Amygdala (tissue), 56 donors: ENCODE data around the gene SNX10.
"Not testable (repeated sequence)": the region's sequence is repeated elsewhere in the genome, so short reads cannot be mapped to it uniquely, and the experiment has no call there.

Source experiments
- DNase-seq, 56 donors: peaks; one replicate each; lab custom pipeline; 2025; lab: John Stamatoyannopoulos, UW

SNX10 gene

GRCh38 chr7:26291699-26292538 lies at the start of gene SNX10:
TSS of gene SNX10 (plus strand) at chr7:26291862. CDS start at chr7:26346443, 54,581 bp downstream.
- DNase-seq: peak in 35 of 56 donors; percentile 3 to 59 (median 31)

GRCh38 chr7:26245150-26245549 lies 46.5 kb upstream of the SNX10 start:
- no peak for DNase-seq

- no peak for DNase-seq
Observed at GRCh38 chr7:26250239-26250638, 41.4 kb upstream of the SNX10 start.

GRCh38 chr7:26261866-26262265 lies 29.8 kb upstream of the SNX10 start:
- DNase-seq: not testable (repeated sequence)

GRCh38 chr7:26265065-26265464 lies 26.6 kb upstream of the SNX10 start:
- DNase-seq: no peak

- no peak for DNase-seq
Observed at GRCh38 chr7:26265499-26266075, 26.1 kb upstream of the SNX10 start.

GRCh38 chr7:26267601-26268166 lies 24.0 kb upstream of the SNX10 start:
- DNase-seq: no peak

- DNase-seq: no peak
Observed at GRCh38 chr7:26275213-26275612, 16.4 kb upstream of the SNX10 start.

GRCh38 chr7:26278770-26279169 lies 12.9 kb upstream of the SNX10 start:
- DNase-seq: no peak

- DNase-seq: no peak
Observed at GRCh38 chr7:26279405-26279804, 12.3 kb upstream of the SNX10 start.

GRCh38 chr7:26280097-26280496 lies 11.6 kb upstream of the SNX10 start:
- DNase-seq: no peak

- no peak for DNase-seq
Observed at GRCh38 chr7:26280723-26281122, 10.9 kb upstream of the SNX10 start.

- no peak for DNase-seq
Observed at GRCh38 chr7:26284477-26284876, 7.2 kb upstream of the SNX10 start.

GRCh38 chr7:26284995-26285632 lies 6.5 kb upstream of the SNX10 start:
- no peak for DNase-seq

GRCh38 chr7:26286157-26286556 lies 5.5 kb upstream of the SNX10 start:
- DNase-seq: no peak

- DNase-seq: not testable (repeated sequence)
Observed at GRCh38 chr7:26288126-26288525, 3.5 kb upstream of the SNX10 start.

GRCh38 chr7:26291251-26291650 lies 411 bp upstream of the SNX10 start:
- no peak for DNase-seq

GRCh38 chr7:26292768-26293560 lies 1.3 kb downstream of the SNX10 start:
- DNase-seq: peak in 9 of 56 donors; percentile 3 to 13 (median 9)

GRCh38 chr7:26293569-26294308 lies 2.1 kb downstream of the SNX10 start:
- no peak for DNase-seq

- DNase-seq: no peak
Observed at GRCh38 chr7:26295015-26295414, 3.4 kb downstream of the SNX10 start.
